ENCODE results near the gene CPT2. TPM values are rescaled to one million over a fixed set of nuclear protein-coding genes. Genes with fewer than 3 reads are reported as not detected.

CPT2 gene
- total RNA-seq, 1 donor from 2014 or later: 39.3 TPM

DNA sequence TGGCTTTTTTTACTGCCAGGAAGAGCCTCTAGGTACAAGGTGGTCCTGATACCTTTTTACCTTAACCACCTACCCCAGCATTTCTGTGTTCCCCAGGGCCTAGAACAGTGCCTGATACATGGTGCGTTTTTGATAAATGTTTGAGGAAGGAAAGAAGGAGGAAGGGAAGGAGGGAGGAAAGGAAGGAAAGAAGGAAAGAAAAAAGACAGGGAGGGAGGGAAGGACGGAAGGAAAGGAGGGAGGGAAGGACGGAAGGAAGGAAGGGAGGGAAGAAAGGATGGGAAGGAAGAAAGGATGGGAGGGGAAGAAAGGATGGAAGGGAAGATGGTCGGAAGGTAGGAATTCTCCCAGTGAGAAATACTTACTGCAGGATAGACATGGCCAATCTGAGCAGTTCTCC lies 53.7 kb downstream of the CPT2 start:
- intact Hi-C loops (cut with DNase I): no loop called here
- no peak for ATAC-seq (ENCODE audit: poor library complexity)
- no peak for DNase-seq

DNA sequence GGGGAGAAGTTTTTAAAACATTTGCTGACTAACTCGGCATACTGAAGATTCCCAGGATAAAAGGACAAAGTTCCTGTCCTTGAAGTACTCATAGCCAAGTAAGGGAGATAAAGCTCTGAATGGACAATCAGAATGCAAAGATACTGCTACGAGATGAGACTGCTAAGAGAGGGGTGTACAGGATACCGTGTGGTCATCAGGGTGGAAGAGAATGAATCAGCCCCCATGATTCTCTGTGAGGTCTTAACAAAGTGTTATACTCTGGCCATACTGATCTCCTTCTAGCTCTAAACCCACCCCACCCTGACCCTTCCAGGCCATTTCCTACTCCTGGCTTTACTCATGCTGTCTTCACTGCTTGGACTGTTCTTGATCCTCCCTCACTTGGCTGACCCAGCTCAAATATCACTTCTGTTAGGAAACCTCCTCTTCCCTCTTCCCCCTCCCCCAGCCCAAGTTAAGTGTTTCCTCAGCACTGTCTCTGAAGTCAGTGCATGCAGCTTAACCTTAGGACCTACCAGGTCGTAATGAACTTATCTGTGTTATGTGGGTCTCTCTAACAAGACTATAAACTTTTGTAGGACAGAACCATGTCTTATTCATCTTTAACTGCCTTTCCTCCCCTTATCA lies 57.5 kb downstream of the CPT2 start:
- DNase-seq (no peak), ATAC-seq (ENCODE audit: poor library complexity) (no peak)
- intact Hi-C loops (cut with DNase I): no loop called here

- ATAC-seq (ENCODE audit: poor library complexity) (no peak), DNase-seq (no peak)
- intact Hi-C loops (cut with DNase I): no loop called here
Observed at GRCh38 chr1:53255031-53255430, 58.4 kb downstream of the CPT2 start.

GRCh38 chr1:53256511-53257453 lies 60.2 kb downstream of the CPT2 start:
- ATAC-seq (ENCODE audit: poor library complexity) (no peak), DNase-seq (no peak)
- intact Hi-C loops (cut with DNase I): no loop called here

- ATAC-seq (ENCODE audit: poor library complexity): no peak
- intact Hi-C loops (cut with DNase I): no loop called here
- DNase-seq: no peak
Observed at GRCh38 chr1:53257454-53258081, 60.9 kb downstream of the CPT2 start.

- intact Hi-C loops (cut with DNase I): no loop called here
- no peak for ATAC-seq (ENCODE audit: poor library complexity)
- no peak for DNase-seq
Observed at GRCh38 chr1:53258216-53258615, 61.6 kb downstream of the CPT2 start.

DNA sequence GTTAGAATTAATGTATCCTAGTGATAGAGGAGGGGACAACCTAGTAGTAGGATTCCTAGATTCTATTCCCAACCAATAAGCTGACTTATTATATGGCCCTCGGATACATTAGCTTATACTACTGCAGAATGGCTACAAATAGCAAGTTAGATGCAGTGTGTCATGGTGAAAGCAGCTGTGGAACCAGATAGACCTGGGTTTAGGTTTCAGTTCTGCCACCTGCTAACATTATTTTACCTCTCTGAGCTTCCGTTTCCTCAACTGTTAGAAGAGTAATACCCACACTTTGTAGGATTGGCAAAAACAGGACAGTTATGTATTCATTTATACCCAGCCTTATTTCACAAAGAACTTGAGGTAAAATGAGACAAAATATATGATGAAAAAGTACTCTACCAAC lies 63.3 kb downstream of the CPT2 start:
- intact Hi-C loops (cut with DNase I): no loop called here
- no peak for ATAC-seq (ENCODE audit: poor library complexity)
- DNase-seq: no peak

DNA sequence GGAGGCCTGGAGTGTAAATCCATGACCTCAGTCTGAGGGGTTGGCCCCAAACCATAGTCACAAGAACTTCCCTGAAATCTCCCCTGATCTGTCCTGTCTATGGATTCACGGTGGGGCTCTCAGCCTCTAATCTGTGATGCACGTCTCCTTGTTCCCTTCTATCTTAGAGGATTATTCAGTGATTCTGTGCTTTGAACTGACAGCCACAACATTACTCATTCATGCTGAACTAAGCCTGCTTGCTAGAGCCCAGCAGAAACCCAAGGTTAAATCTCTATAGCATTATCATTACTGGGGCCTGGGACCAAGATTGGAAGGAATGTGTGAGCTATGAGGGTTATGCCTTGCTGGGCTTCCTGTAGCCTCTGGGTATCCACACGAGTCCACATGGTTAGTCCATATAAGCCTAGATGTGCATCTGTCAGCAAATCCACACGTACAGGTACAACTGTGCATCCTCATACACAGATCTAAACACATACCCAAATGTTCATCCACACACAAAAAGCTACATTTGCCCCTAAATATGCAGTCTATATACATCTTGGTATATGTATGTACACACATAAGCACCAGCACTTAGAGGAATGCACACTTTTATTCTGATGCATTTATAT lies 64.1 kb downstream of the CPT2 start:
- ATAC-seq (ENCODE audit: poor library complexity): no peak
- intact Hi-C loops (cut with DNase I): no loop called here
- no peak for DNase-seq

- intact Hi-C loops (cut with DNase I): no loop called here
- ATAC-seq (ENCODE audit: poor library complexity) (no peak), DNase-seq (no peak)
Observed at GRCh38 chr1:53262000-53262399, 65.4 kb downstream of the CPT2 start.

Other genes with a start within 250 kb of the CPT2 start
- 30.1 TPM for gene PODN, start 134.6 kb upstream of the CPT2 start, total RNA-seq
- 0.08 TPM for gene SLC1A7, start 54.2 kb upstream of the CPT2 start, total RNA-seq
- gene CZIB, start 23.8 kb downstream of the CPT2 start, total RNA-seq: 58.3 TPM
- 24.3 TPM for gene MAGOH, start 41.7 kb downstream of the CPT2 start, total RNA-seq
- gene LRP8, start 131.2 kb downstream of the CPT2 start, total RNA-seq: 1.5 TPM